ENCODE data around the gene TPRN.

GRCh38 chr9:137233143-137233980, 32.8 kb upstream of the TPRN start:
- no peak for TF ChIP-seq EZH2 (IDR thresholded peaks at IDR 0.05; ENCODE audit: insufficient read depth, low read length)
- TF ChIP-seq, protein P1, sequence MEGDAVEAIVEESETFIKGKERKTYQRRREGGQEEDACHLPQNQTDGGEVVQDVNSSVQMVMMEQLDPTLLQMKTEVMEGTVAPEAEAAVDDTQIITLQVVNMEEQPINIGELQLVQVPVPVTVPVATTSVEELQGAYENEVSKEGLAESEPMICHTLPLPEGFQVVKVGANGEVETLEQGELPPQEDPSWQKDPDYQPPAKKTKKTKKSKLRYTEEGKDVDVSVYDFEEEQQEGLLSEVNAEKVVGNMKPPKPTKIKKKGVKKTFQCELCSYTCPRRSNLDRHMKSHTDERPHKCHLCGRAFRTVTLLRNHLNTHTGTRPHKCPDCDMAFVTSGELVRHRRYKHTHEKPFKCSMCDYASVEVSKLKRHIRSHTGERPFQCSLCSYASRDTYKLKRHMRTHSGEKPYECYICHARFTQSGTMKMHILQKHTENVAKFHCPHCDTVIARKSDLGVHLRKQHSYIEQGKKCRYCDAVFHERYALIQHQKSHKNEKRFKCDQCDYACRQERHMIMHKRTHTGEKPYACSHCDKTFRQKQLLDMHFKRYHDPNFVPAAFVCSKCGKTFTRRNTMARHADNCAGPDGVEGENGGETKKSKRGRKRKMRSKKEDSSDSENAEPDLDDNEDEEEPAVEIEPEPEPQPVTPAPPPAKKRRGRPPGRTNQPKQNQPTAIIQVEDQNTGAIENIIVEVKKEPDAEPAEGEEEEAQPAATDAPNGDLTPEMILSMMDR (IDR thresholded peaks at IDR 0.05; ENCODE audit: insufficient read depth, low read depth, low read length): no peak
